Naive thymus-derived CD4-positive, alpha-beta T cell (primary cell): ENCODE data around the gene ANP32B. TPM values are rescaled to one million over a fixed set of nuclear protein-coding genes. Genes with fewer than 3 reads are reported as not detected.
A peak's percentile ranks its signal among the peaks of the same experiment; 100 is the strongest.

Experiments used
- ATAC-seq: fragments of 150-1000 bp; cut with Tn5 transposase; 2 replicates; pipeline ENCODE4 v1.10.0; 2021; ENCODE audit warnings: mild to moderate bottlenecking, moderate library complexity
- CTCF ChIA-PET: fragments of 350-600 bp; sonication (Branson Sonifier 250); formaldehyde crosslinking; loops from one replicate; lab custom pipeline; 2021; ENCODE audit warnings: antibody characterized with exemption; lab: Charles Lee
- POLR2A ChIA-PET: fragments of 350-600 bp; sonication (Branson Sonifier 250); formaldehyde crosslinking; loops from one replicate; lab custom pipeline; 2021; ENCODE audit warnings: antibody characterized with exemption, inconsistent platforms; lab: Charles Lee
- DNase-seq, 9 donors: peaks; one replicate each; pipeline versions ENCODE4 v3.0.0 to v3.0.0-alpha.2; 2020 to 2022; ENCODE audit warnings: mixed read lengths in 1 of 9
- H3K27ac ChIP-seq: one replicate; pipeline ENCODE4 v1.7.0; 2013; ENCODE audit warnings: mild to moderate bottlenecking, low read depth, low read length, moderate library complexity
- H3K27me3 ChIP-seq, 2 donors: one replicate each; pipeline ENCODE4 v1.7.0; 2013; ENCODE audit warnings: low read length in 2 of 2, mild to moderate bottlenecking in 2 of 2, moderate library complexity in 2 of 2; ENCODE audit not compliant: control insufficient read depth in 2 of 2, insufficient read depth in 2 of 2
- H3K36me3 ChIP-seq, 3 experiments: 1 replicate in 2 of 3; 2 replicates in 1 of 3; pipeline ENCODE4 v1.7.0; 2013; ENCODE audit warnings: low read length in 3 of 3, mild to moderate bottlenecking in 3 of 3, moderate library complexity in 1 of 3; ENCODE audit not compliant: insufficient read depth in 3 of 3, control insufficient read depth in 2 of 3
- H3K4me1 ChIP-seq, 2 donors: one replicate each; pipeline ENCODE4 v1.7.0; 2013; ENCODE audit warnings: low read length in 2 of 2, mild to moderate bottlenecking in 2 of 2, moderate library complexity in 1 of 2; ENCODE audit not compliant: control insufficient read depth in 2 of 2, insufficient read depth in 2 of 2
- H3K4me3 ChIP-seq: 2 replicates; pipeline ENCODE4 v1.7.0; 2013; ENCODE audit warnings: mild to moderate bottlenecking, low read length
- H3K9me3 ChIP-seq, 3 experiments: 1 replicate in 2 of 3; 2 replicates in 1 of 3; pipeline ENCODE4 v1.7.0; 2013; ENCODE audit warnings: low read length in 3 of 3; ENCODE audit not compliant: control insufficient read depth in 2 of 3
- H3K27ac Mint-ChIP-seq, 9 donors: one replicate each; pipeline ENCODE4 v1.8.0; 2020 to 2022; ENCODE audit warnings: mixed read lengths in 9 of 9, mild to moderate bottlenecking in 8 of 9, moderate library complexity in 5 of 9, inconsistent platforms in 2 of 9
- H3K27me3 Mint-ChIP-seq, 5 donors: one replicate each; pipeline ENCODE4 v1.8.0; 2021 to 2022; ENCODE audit warnings: mixed read lengths in 5 of 5, mild to moderate bottlenecking in 1 of 5
- H3K36me3 Mint-ChIP-seq, 5 donors: one replicate each; pipeline ENCODE4 v1.8.0; 2020 to 2022; ENCODE audit warnings: mixed read lengths in 5 of 5, mild to moderate bottlenecking in 3 of 5, inconsistent platforms in 1 of 5
- H3K4me1 Mint-ChIP-seq, 7 donors: one replicate each; pipeline ENCODE4 v1.8.0; 2020 to 2022; ENCODE audit warnings: mixed read lengths in 7 of 7, mild to moderate bottlenecking in 3 of 7, inconsistent platforms in 1 of 7
- H3K4me3 Mint-ChIP-seq, 10 donors: one replicate each; pipeline ENCODE4 v1.8.0; 2020 to 2022; ENCODE audit warnings: mild to moderate bottlenecking in 10 of 10, mixed read lengths in 10 of 10, moderate library complexity in 6 of 10, inconsistent platforms in 2 of 10
- H3K9me3 Mint-ChIP-seq, 11 donors: one replicate each; pipeline ENCODE4 v1.8.0; 2020 to 2022; ENCODE audit warnings: mixed read lengths in 11 of 11, mild to moderate bottlenecking in 4 of 11, inconsistent platforms in 1 of 11, moderate library complexity in 1 of 11
- intact Hi-C, 2 donors: fragments of 100-400 bp; cut with micrococcal nuclease; formaldehyde crosslinking; loops; one replicate each; pipeline ENCODE4 v1.15.1; 2023
- polyA plus RNA-seq, 2 donors: library from polyadenylated mRNA; unstranded; fragments of 300-500 nt; fragmentation: Illumina TruSeq; gene quantifications; one replicate each; pipeline ENCODE4 v1.2.3, GENCODE V29; 2021
- total RNA-seq, 6 experiments: library from RNA in 5 of 6; stranded (reverse) in 5 of 6; gene quantifications; 1 replicate in 5 of 6; 2 replicates in 1 of 6; pipeline ENCODE4 v1.2.3 and lab custom pipeline; 2021 to 2026

Gene ANP32B
- total and polyA plus RNA-seq, 7 experiments from 2014 or later, result 108 to 267 (median 179) TPM

GRCh38 chr9:98008764-98009163 is 25.6 kb downstream of the ANP32B start:
- peaks cover 6 to 51% (median 42%) of the 10 kb centered on the region in 5 donors for H3K36me3 Mint-ChIP-seq

GRCh38 chr9:98009437-98009836 is 26.3 kb downstream of the ANP32B start:
- peak overlapping the region; percentile 7 to 83 (median 61) for H3K27ac Mint-ChIP-seq
- ATAC-seq, result no peak
- CTCF ChIA-PET, result no interaction called here

More at GRCh38 chr9:98008764-98009163, 25.6 kb downstream of the ANP32B start:
- intact Hi-C loops, result loop anchor here in 1 of 2 donors (2.0 kb wide), 1 partner anchor 16 kb away; no protein-coding TSS in a partner anchor
- Histone ChIP-seq H3K36me3 (peaks cover 42 to 93% (median 45%) of the 10 kb centered on the region in 3 experiments), H3K9me3 (no peaks in the 10 kb centered on the region), H3K27ac (no peak overlapping the region), H3K27me3 (no peaks in the 10 kb centered on the region), H3K4me1 (no peaks in the 10 kb centered on the region), H3K4me3 (no peak overlapping the region)
- CTCF ChIA-PET, result no interaction called here
- Mint-ChIP-seq H3K27me3 (no peaks in the 10 kb centered on the region), H3K9me3 (peaks cover 0 to 3% (median 0%) of the 10 kb centered on the region in 11 donors), H3K4me1 (peaks cover 4 to 45% (median 31%) of the 10 kb centered on the region in 7 donors), H3K4me3 (no peak overlapping the region), H3K27ac (peak overlapping the region in 3 of 9 donors; percentile 14 to 68 (median 37))
- DNase-seq (no peak), ATAC-seq (no peak)
- POLR2A ChIA-PET, result interaction anchor here (0.8 kb wide), 1 partner anchor 11 kb away, joined by 3 read pairs; no protein-coding TSS in a partner anchor

GRCh38 chr9:98009936-98010335 is 26.8 kb downstream of the ANP32B start:
- Histone ChIP-seq H3K36me3 (peaks cover 39 to 96% (median 42%) of the 10 kb centered on the region in 3 experiments), H3K27me3 (no peaks in the 10 kb centered on the region), H3K4me3 (no peak overlapping the region), H3K4me1 (no peaks in the 10 kb centered on the region), H3K9me3 (no peaks in the 10 kb centered on the region), H3K27ac (no peak overlapping the region)
- peak overlapping the region in 1 of 10 donors; percentile 50 for H3K4me3 Mint-ChIP-seq
- intact Hi-C loops, result loop anchor here in 1 of 2 donors (2.0 kb wide), 1 partner anchor 17 kb away; no protein-coding TSS in a partner anchor
- ATAC-seq, result no peak
- POLR2A ChIA-PET, result interaction anchor here (0.6 kb wide), 1 partner anchor 88 kb away, joined by 8 read pairs; no protein-coding TSS in a partner anchor
- H3K27ac Mint-ChIP-seq, result peak overlapping the region in 7 of 9 donors; percentile 37 to 83 (median 67)
- DNase-seq, result no peak
- H3K36me3 Mint-ChIP-seq, result peaks cover 6 to 48% (median 32%) of the 10 kb centered on the region in 5 donors
- CTCF ChIA-PET, result interaction anchor here (0.7 kb wide), 1 partner anchor 21 kb away, joined by 3 read pairs; no protein-coding TSS in a partner anchor
- peaks cover 0 to 3% (median 0%) of the 10 kb centered on the region in 11 donors for H3K9me3 Mint-ChIP-seq
- H3K4me1 Mint-ChIP-seq, result peaks cover 1 to 38% (median 28%) of the 10 kb centered on the region in 7 donors
- H3K27me3 Mint-ChIP-seq, result no peaks in the 10 kb centered on the region

More at GRCh38 chr9:98009437-98009836, 26.3 kb downstream of the ANP32B start:
- H3K9me3 ChIP-seq, result no peaks in the 10 kb centered on the region
- Mint-ChIP-seq H3K36me3 (peaks cover 6 to 48% (median 36%) of the 10 kb centered on the region in 5 donors), H3K4me1 (peaks cover 4 to 41% (median 28%) of the 10 kb centered on the region in 7 donors), H3K4me3 (peak overlapping the region in 2 of 10 donors; percentile 13 to 50), H3K27me3 (no peaks in the 10 kb centered on the region), H3K9me3 (peaks cover 0 to 3% (median 0%) of the 10 kb centered on the region in 11 donors)
- POLR2A ChIA-PET, result no interaction called here
- no peak for DNase-seq
- intact Hi-C loops, result loop anchor here in 1 of 2 donors (2.0 kb wide), 1 partner anchor 17 kb away; no protein-coding TSS in a partner anchor
- no peaks in the 10 kb centered on the region for H3K4me1 ChIP-seq
- no peaks in the 10 kb centered on the region for H3K27me3 ChIP-seq
- H3K27ac ChIP-seq, result no peak overlapping the region
- H3K4me3 ChIP-seq, result no peak overlapping the region
- H3K36me3 ChIP-seq, result peaks cover 39 to 94% (median 42%) of the 10 kb centered on the region in 3 experiments

GRCh38 chr9:98010445-98010844 is 27.3 kb downstream of the ANP32B start:
- ChIA-PET CTCF (interaction anchor here (0.7 kb wide), 1 partner anchor 21 kb away, joined by 3 read pairs; no protein-coding TSS in a partner anchor), POLR2A (interaction anchor here (0.6 to 1.1 kb wide), 3 partner anchors 14 to 89 kb away, joined by 3 to 8 read pairs (median 4); partner anchors contain the start of gene ANP32B)
- no peaks in the 10 kb centered on the region for H3K9me3 ChIP-seq
- H3K27ac ChIP-seq, result no peak overlapping the region
- peaks cover 1 to 38% (median 28%) of the 10 kb centered on the region in 7 donors for H3K4me1 Mint-ChIP-seq
- H3K36me3 ChIP-seq, result peaks cover 38 to 96% (median 42%) of the 10 kb centered on the region in 3 experiments
- H3K9me3 Mint-ChIP-seq, result peaks cover 0 to 3% (median 0%) of the 10 kb centered on the region in 11 donors
- peak overlapping the region in 5 of 10 donors; percentile 6 to 65 (median 33) for H3K4me3 Mint-ChIP-seq
- ATAC-seq (peak; percentile 61), DNase-seq (no peak)
- intact Hi-C loops, result no loop called here
- no peaks in the 10 kb centered on the region for H3K27me3 ChIP-seq
- H3K36me3 Mint-ChIP-seq, result peaks cover 11 to 52% (median 36%) of the 10 kb centered on the region in 5 donors
- H3K27me3 Mint-ChIP-seq, result no peaks in the 10 kb centered on the region
- H3K4me3 ChIP-seq, result no peak overlapping the region
- H3K27ac Mint-ChIP-seq, result peak overlapping the region in 5 of 9 donors; percentile 7 to 74 (median 60)
- H3K4me1 ChIP-seq, result no peaks in the 10 kb centered on the region

GRCh38 chr9:98011122-98011521 is 28.0 kb downstream of the ANP32B start:
- H3K4me3 ChIP-seq, result no peak overlapping the region
- Mint-ChIP-seq H3K4me3 (no peak overlapping the region), H3K9me3 (peaks cover 0 to 3% (median 0%) of the 10 kb centered on the region in 11 donors), H3K4me1 (peaks cover 1 to 34% (median 28%) of the 10 kb centered on the region in 7 donors), H3K27ac (peak overlapping the region in 7 of 9 donors; percentile 1 to 68 (median 15)), H3K36me3 (peaks cover 13 to 51% (median 36%) of the 10 kb centered on the region in 5 donors), H3K27me3 (no peaks in the 10 kb centered on the region)
- ATAC-seq, result no peak
- intact Hi-C loops, result no loop called here
- H3K36me3 ChIP-seq, result peaks cover 34 to 95% (median 42%) of the 10 kb centered on the region in 3 experiments
- DNase-seq, result no peak
- POLR2A ChIA-PET, result interaction anchor here (0.6 to 1.1 kb wide), 2 partner anchors 14 to 28 kb away, joined by 3 to 4 read pairs; partner anchors contain the start of gene ANP32B
- no peaks in the 10 kb centered on the region for H3K4me1 ChIP-seq
- CTCF ChIA-PET, result no interaction called here
- H3K27ac ChIP-seq, result no peak overlapping the region
- H3K9me3 ChIP-seq, result no peaks in the 10 kb centered on the region
- no peaks in the 10 kb centered on the region for H3K27me3 ChIP-seq

GRCh38 chr9:98016137-98016680 is 33.1 kb downstream of the ANP32B start:
- H3K27ac Mint-ChIP-seq, result peak overlapping the region in 7 of 9 donors; percentile 12 to 78 (median 23)
- Histone ChIP-seq H3K36me3 (peaks cover 21 to 79% (median 23%) of the 10 kb centered on the region in 3 experiments), H3K27ac (no peak overlapping the region), H3K9me3 (no peaks in the 10 kb centered on the region), H3K4me1 (no peaks in the 10 kb centered on the region), H3K27me3 (no peaks in the 10 kb centered on the region), H3K4me3 (no peak overlapping the region)
- H3K36me3 Mint-ChIP-seq, result peaks cover 8 to 38% (median 27%) of the 10 kb centered on the region in 5 donors
- ChIA-PET CTCF (no interaction called here), POLR2A (interaction anchor here (1.2 kb wide), 1 partner anchor 33 kb away, joined by 3 read pairs; the partner anchor contains the start of gene ANP32B)
- no peak for ATAC-seq
- intact Hi-C loops, result no loop called here
- no peak overlapping the region for H3K4me3 Mint-ChIP-seq
- H3K27me3 Mint-ChIP-seq, result no peaks in the 10 kb centered on the region
- no peak for DNase-seq
- H3K9me3 Mint-ChIP-seq, result no peaks in the 10 kb centered on the region
- H3K4me1 Mint-ChIP-seq, result peaks cover 0 to 4% (median 0%) of the 10 kb centered on the region in 7 donors
